ENCODE measurements around the gene WHRN.
A peak's percentile ranks its signal among the peaks of the same experiment; 100 is the strongest.

Gene WHRN

GRCh38 chr9:114390952-114391351 is 114.3 kb downstream of the WHRN start:
- DNase-seq (ENCODE audit: extremely low spot score), result no peak
- CTCF ChIA-PET, result interaction anchor here (1.1 to 11.0 kb wide), 8 partner anchors 9 to 262 kb away, joined by 3 to 100 read pairs (median 5); no protein-coding TSS in a partner anchor
- POLR2A ChIA-PET, result interaction anchor here (0.6 kb wide), 1 partner anchor 176 kb away, joined by 5 read pairs; no protein-coding TSS in a partner anchor
- no peak for TF ChIP-seq CTCF (IDR thresholded peaks at IDR 0.05; ENCODE audit: control extremely low read depth, extremely low read depth, low read depth, missing control alignments)

DNA sequence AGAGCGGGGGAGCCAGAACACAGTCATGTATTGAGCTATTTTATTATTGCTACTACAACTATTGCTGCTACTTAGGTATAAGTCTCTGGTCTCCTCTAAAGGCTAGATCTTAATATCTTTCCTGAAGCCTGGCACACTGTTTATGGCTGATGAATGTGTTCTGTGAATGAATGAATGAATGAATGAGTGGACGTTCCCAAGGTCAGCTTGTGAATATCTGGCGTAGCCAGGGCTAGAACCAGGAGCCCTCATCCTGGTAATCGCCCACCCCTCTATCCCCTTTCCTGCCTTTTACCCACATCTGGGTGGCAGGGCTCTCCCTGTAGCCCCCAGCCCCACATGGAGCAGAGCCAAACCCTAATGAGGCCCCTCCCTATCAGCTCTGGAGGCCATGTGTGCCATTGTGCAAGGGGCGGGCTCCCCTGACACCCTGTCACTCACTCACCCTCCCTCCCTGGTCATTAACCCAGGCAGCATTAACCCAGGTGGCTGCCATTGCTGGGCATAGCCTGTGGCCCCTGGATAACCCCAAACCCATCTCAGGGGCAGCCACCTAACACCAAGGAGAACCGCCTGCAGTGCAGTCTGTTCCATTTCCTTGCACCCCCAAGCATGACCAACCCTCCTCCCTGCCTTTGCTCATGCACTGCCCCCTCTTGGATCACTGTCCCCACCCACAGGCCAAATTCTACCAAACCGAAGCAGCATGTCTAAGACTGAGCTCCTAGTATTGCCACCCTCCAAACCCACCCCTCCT is 115.5 kb downstream of the WHRN start:
- DNase-seq (ENCODE audit: extremely low spot score), result peak; percentile 46
- peak; percentile 18 for TF ChIP-seq CTCF (IDR thresholded peaks at IDR 0.05; ENCODE audit: control extremely low read depth, extremely low read depth, low read depth, missing control alignments)
- POLR2A ChIA-PET, result interaction anchor here (0.5 kb wide), 1 partner anchor 28 kb away, joined by 3 read pairs; no protein-coding TSS in a partner anchor
- CTCF ChIA-PET, result interaction anchor here (1.2 to 11.0 kb wide), 9 partner anchors 14 to 264 kb away, joined by 3 to 100 read pairs (median 5); no protein-coding TSS in a partner anchor

- DNase-seq (ENCODE audit: extremely low spot score), result no peak
- ChIA-PET CTCF (interaction anchor here (1.2 to 11.0 kb wide), 7 partner anchors 9 to 265 kb away, joined by 3 to 100 read pairs (median 7); no protein-coding TSS in a partner anchor), POLR2A (interaction anchor here (1.2 kb wide), 1 partner anchor 21 kb away, joined by 3 read pairs; no protein-coding TSS in a partner anchor)
- no peak for TF ChIP-seq CTCF (IDR thresholded peaks at IDR 0.05; ENCODE audit: control extremely low read depth, extremely low read depth, low read depth, missing control alignments)
Observed at GRCh38 chr9:114388764-114389375, 116.4 kb downstream of the WHRN start.

GRCh38 chr9:114388357-114388682 is 117.0 kb downstream of the WHRN start:
- no peak for DNase-seq (ENCODE audit: extremely low spot score)
- TF ChIP-seq CTCF (IDR thresholded peaks at IDR 0.05; ENCODE audit: control extremely low read depth, extremely low read depth, low read depth, missing control alignments), result no peak
- ChIA-PET CTCF (interaction anchor here (1.2 to 11.0 kb wide), 8 partner anchors 9 to 265 kb away, joined by 3 to 100 read pairs (median 6); no protein-coding TSS in a partner anchor), POLR2A (interaction anchor here (1.2 kb wide), 1 partner anchor 20 kb away, joined by 3 read pairs; no protein-coding TSS in a partner anchor)

GRCh38 chr9:114387680-114388356 is 117.5 kb downstream of the WHRN start, which contains the start of gene AKNA:
Gene AKNA (minus strand): TSS chr9:114387982. CDS start chr9:114381333, 6,649 bp downstream.
- POLR2A ChIA-PET, result interaction anchor here (1.2 kb wide), 1 partner anchor 20 kb away, joined by 3 read pairs; no protein-coding TSS in a partner anchor
- DNase-seq (ENCODE audit: extremely low spot score), result peak; percentile 52
- CTCF ChIA-PET, result interaction anchor here (1.2 to 11.0 kb wide), 8 partner anchors 8 to 266 kb away, joined by 3 to 100 read pairs (median 10); no protein-coding TSS in a partner anchor
- TF ChIP-seq CTCF (IDR thresholded peaks at IDR 0.05; ENCODE audit: control extremely low read depth, extremely low read depth, low read depth, missing control alignments), result no peak

Measured in GM10248 (cell line).